ENCODE measurements around the gene HSFX3.
"Not testable (repeated sequence)": the region's sequence is repeated elsewhere in the genome, so short reads cannot be mapped to it uniquely, and the experiment has no call there.

DNA sequence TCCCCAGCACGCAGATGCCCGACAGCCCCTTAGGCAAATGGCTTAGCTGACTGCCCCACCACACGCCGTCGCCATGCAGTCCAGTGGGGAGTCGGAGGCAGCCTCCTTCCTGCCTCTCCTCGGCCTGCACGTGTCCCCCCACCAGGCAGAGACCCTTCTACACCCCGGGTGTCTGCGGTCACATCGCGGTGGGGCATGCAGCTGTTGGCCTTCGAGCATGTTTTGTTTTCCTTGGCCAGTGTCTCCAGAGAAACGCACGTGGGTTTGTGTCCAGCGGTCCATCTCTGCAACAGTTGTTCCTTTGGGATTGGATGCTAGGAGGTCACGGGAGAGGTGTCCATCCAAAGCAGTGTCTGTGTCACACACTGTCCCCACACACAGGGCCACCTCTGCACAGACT, 45.5 kb upstream of the HSFX3 start, which contains the start of gene HSFX2:
- TF ChIP-seq, protein P1, sequence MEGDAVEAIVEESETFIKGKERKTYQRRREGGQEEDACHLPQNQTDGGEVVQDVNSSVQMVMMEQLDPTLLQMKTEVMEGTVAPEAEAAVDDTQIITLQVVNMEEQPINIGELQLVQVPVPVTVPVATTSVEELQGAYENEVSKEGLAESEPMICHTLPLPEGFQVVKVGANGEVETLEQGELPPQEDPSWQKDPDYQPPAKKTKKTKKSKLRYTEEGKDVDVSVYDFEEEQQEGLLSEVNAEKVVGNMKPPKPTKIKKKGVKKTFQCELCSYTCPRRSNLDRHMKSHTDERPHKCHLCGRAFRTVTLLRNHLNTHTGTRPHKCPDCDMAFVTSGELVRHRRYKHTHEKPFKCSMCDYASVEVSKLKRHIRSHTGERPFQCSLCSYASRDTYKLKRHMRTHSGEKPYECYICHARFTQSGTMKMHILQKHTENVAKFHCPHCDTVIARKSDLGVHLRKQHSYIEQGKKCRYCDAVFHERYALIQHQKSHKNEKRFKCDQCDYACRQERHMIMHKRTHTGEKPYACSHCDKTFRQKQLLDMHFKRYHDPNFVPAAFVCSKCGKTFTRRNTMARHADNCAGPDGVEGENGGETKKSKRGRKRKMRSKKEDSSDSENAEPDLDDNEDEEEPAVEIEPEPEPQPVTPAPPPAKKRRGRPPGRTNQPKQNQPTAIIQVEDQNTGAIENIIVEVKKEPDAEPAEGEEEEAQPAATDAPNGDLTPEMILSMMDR (IDR thresholded peaks at IDR 0.05), result not testable (repeated sequence)
- TF ChIP-seq POLR2AphosphoS5 (IDR thresholded peaks at IDR 0.05), result not testable (repeated sequence)
